Measurements from ENCODE around the gene MPEG1. TPM values are rescaled to one million over a fixed set of nuclear protein-coding genes. Genes with fewer than 3 reads are reported as not detected.

The MPEG1 gene
- not detected in 2 replicates for total RNA-seq

DNA sequence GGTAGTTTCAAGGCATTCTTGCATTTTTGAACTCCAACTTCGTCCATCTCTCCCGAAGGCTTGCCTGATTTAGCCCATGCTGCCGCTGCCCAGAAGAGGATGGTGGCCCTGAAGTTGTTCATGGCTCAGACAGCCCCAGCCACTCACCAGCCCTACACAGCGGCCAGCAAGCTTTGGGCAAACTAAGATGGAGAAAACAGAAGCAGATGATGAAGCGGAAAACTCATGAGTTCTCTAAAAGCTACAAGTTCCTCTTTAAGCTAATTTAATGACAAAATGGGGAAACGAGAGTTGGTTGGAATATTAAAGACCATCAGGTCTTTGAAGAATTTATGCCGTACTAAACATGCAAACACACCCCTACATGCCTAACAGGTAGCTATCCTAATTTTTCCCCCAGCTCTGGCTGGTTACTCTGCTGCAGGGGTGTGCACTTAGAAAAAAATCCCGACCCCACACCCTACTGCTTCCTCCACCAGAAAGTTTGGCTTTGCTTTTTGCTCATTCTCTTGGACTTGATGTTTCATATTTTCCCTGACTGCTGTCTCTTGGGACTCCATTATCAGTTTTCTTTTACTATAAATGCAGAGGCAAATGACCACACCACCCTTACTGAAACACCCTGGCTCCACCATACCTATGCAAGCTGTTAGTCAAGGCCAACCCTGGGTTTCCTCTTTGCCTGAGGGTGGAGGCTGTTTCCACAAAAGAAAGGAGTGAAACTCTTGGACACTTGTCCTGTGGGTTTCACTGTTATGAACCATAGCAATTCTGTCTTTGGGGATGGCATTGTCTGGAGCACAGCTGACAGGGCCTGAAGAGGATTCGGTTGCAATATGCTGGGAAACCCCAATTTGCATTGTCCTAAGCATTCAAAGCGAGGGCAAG, at the start of gene MPEG1:
Gene MPEG1 (minus strand): TSS at position 184 of the 888 bp plus-strand sequence. CDS start 62 bp downstream, at position 122.

DNA sequence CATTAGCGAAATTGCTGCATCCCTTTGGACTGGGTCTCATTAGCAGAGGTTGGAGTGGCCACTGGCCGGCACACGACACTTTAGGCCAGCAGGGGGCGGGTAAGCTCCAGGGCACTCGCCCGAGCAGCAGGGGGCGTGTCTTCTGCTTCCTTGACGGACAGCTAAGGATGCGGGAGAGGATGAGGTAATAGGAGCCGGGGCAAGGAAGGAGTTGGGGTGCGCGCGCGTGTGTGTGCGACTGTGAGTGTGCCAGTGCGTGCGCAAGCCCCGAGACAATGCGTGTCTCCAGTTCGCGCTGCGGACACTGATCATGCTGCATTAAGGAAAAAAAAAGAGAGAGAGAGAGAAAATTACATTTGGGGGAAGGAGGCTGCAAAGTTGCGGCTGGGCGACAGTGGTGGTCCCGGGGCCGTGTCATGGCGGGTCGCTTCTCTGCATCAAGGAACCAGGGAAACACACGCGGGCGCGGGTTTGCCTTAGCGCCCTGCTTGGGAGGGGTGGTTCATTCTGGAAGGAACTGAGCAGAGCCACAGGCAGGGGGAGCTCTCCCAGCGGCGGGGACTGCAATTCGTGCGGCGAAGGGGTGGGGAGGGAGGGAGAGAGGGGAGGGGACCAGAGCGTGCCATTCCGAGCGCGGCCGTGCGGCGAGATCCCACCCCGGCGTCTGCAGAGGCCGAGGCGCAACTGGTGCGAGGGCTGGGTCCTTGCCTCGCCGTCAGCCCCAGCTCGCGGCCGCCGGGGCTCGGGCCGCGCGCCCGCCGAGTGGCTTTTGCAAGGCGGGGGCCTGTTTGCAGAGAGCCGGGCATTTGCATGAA, 41.0 kb downstream of the MPEG1 start, which contains the start of gene DTX4:
Gene DTX4 (plus strand): TSS at position 625 of the 815 bp plus-strand sequence. CDS start 464 bp downstream, outside the sequence.

Small RNAs within 50 kb of the gene (small RNA-seq; reads per million reads assigned to genes)
- gene RN7SL42P, result not detected

Other genes starting within 250 kb of the MPEG1 start
- gene GLYATL1B, start 126.6 kb downstream of the MPEG1 start, total RNA-seq, result not detected in 2 replicates
- gene FAM111B, start 105.7 kb downstream of the MPEG1 start, total RNA-seq, result 3.8 and 10.6 TPM in 2 replicates
- gene FAM111A, start 70.1 kb downstream of the MPEG1 start, total RNA-seq, result 49.5 and 67.5 TPM in 2 replicates
- gene DTX4, start 40.8 kb downstream of the MPEG1 start, total RNA-seq, result 0.32 and 0.52 TPM in 2 replicates
- gene OR5AN1, start 146.0 kb upstream of the MPEG1 start, total RNA-seq, result not detected in 2 replicates
- not detected in 2 replicates for gene OR5A2, start 213.5 kb upstream of the MPEG1 start, total RNA-seq
- not detected in 2 replicates for gene OR5A1, start 223.5 kb upstream of the MPEG1 start, total RNA-seq
- not detected in 2 replicates for gene OR4D6, start 244.0 kb upstream of the MPEG1 start, total RNA-seq

Data from articular chondrocyte of knee joint (primary cell).